ACC112 (cell line): ENCODE data around the gene DGLUCY.
"Not testable (repeated sequence)": the region's sequence is repeated elsewhere in the genome, so short reads cannot be mapped to it uniquely, and the experiment has no call there.

Experiments used
- H2AFZ ChIP-seq: fragments of 200-600 bp; sonication (generic); one replicate; pipeline ENCODE4 v1.6.0; 2017; ENCODE audit warnings: antibody characterized with exemption, low read length; ENCODE audit not compliant: unreplicated experiment
- H3K27ac ChIP-seq: fragments of 200-600 bp; sonication (generic); 2 replicates; pipeline ENCODE4 v1.5.1; 2014; ENCODE audit warnings: low read depth, mild to moderate bottlenecking, antibody characterized with exemption, low read length, moderate library complexity
- H3K27me3 ChIP-seq: fragments of 200-600 bp; sonication (generic); 2 replicates; pipeline ENCODE4 v1.6.1; 2014; ENCODE audit warnings: mild to moderate bottlenecking, antibody characterized with exemption, low read length, moderate library complexity, mixed read lengths; ENCODE audit not compliant: insufficient read depth
- H3K36me3 ChIP-seq: fragments of 200-600 bp; sonication (generic); 2 replicates; pipeline ENCODE4 v1.6.1; 2016; ENCODE audit warnings: mild to moderate bottlenecking, antibody characterized with exemption, low read length, moderate library complexity, mixed read lengths; ENCODE audit not compliant: insufficient read depth
- H3K4me1 ChIP-seq: fragments of 200-600 bp; sonication (generic); one replicate; pipeline ENCODE4 v1.6.1; 2016; ENCODE audit warnings: low read length, mixed read lengths; ENCODE audit not compliant: insufficient read depth, unreplicated experiment, control insufficient read depth
- H3K4me3 ChIP-seq: fragments of 200-600 bp; sonication (generic); 2 replicates; pipeline ENCODE4 v1.5.1; 2014; ENCODE audit warnings: mild to moderate bottlenecking, low read depth, low read length
- H3K79me2 ChIP-seq: fragments of 200-600 bp; sonication (generic); one replicate; pipeline ENCODE4 v1.6.0; 2016; ENCODE audit warnings: low read length; ENCODE audit not compliant: control insufficient read depth, unreplicated experiment, insufficient read depth

The DGLUCY gene

DNA sequence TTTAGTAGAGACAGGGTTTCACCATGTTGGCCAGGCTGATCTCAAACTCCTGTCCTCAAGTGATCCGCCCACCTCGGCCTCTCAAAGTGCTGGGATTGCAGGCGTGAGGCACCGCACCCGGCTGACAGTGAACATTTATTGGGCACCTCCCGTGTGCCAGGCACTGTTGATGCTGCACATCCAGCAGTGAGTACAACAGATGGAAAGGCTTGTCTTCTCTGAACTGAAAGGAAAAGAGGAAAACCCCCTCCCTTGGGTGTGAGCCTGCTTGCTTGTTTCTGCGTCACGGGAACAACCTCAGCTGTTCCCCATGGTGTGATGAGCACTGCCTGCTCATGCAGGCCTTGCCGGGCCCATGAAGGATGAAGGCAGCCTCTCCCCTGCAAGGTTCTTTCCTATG lies 39.5 kb downstream of the DGLUCY start:
- Histone ChIP-seq H3K79me2 (no peaks in the 10 kb centered on the region), H3K4me3 (no peak overlapping the region), H2AFZ (no peak overlapping the region), H3K36me3 (no peaks in the 10 kb centered on the region), H3K4me1 (peaks cover 22% of the 10 kb centered on the region), H3K27ac (no peak overlapping the region), H3K27me3 (no peaks in the 10 kb centered on the region)

DNA sequence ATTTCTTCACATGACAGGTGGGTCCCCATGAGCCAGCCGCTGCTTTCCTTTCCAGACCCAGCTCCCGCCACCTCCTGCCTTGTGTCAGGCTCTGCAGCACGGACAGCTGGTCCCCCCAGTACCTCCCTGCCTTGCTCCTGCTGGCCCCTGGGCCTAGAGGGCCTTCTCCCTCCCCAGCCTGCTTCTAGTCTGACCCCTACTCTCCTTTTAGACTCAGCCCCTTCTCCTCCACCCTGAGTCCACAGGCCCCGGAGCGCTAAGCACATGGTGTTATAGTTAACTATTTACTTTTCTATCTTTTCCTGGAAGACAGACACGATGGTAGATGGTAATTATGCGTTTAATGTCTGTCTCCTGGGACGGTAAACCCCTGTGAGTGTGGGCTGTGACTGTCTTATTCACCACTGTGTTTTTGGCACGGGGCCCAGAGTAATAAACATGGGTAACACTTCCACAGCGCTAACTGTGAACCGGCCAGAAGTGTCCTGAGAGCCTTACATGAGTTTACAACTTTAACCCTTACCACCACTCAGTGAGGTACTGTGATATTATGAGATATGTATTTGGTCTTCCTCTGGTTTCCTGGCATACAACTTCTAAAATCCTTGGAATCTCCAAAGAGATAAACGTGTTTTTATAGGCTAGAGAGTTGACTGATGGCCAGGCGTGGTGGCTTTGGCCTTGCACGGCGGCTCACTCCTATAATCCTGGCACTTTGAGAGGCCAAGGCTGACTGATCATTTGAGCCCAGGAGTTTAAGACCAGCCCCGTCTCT lies 41.2 kb downstream of the DGLUCY start:
- Histone ChIP-seq H3K36me3 (peaks cover 6% of the 10 kb centered on the region; the same call in 1 of the 2 replicates), H3K79me2 (no peaks in the 10 kb centered on the region), H3K4me3 (no peak overlapping the region), H3K27me3 (no peaks in the 10 kb centered on the region), H3K4me1 (peaks cover 12% of the 10 kb centered on the region), H3K27ac (no peak overlapping the region), H2AFZ (no peak overlapping the region)

DNA sequence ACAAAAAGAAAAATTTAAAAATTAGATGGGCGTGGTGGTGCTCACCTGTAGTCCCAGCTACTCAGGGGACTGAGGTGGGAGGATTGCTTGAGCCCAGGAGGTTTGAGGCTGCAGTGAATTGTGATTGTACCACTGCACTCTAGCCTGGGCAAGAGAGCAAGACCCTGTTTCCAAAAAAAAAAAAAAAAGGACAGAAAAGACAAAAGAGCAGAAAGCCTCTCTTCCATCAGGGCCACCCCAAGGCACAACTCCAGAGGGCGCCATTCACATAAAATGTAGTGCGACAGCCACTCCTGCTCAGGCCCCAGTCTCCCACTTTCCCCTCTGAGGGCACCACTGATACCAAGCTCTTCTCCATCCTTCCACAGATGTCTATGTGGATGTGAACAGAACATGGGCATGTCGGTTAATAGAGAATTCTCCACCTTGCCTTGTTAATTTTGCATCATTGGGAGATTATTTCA lies 41.8 kb downstream of the DGLUCY start:
- H3K27ac ChIP-seq = no peak overlapping the region
- no peak overlapping the region for H3K4me3 ChIP-seq
- H3K36me3 ChIP-seq = peaks cover 13% of the 10 kb centered on the region; the same call in 1 of the 2 replicates
- H3K79me2 ChIP-seq = no peaks in the 10 kb centered on the region
- no peak overlapping the region for H2AFZ ChIP-seq
- peaks cover 12% of the 10 kb centered on the region for H3K4me1 ChIP-seq
- no peaks in the 10 kb centered on the region for H3K27me3 ChIP-seq

DNA sequence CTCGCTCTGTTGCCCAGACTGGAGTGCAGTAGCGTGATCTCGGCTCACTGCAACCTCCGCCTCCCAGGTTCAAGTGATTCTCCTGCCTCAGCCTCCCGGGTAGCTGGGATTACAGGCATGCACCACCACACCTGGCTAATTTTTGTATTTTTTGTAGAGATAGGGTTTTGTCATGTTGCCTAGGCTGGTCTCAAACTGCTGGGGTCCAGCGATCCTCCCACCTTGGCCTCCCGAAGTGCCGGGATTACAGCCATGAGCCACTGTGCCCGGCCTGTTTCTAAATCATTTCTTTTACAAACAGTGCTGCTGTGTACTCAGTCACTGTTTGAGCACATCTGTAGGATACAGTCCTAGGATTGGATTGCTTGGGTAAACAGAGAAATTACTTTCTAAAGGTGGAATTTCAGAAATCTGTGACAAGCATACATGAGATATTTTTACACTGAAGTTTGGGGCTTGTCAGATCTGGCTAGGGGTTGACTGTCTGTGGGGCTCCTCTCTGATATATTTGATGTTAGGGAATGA lies 42.3 kb downstream of the DGLUCY start:
- not testable (repeated sequence) for H3K4me3 ChIP-seq, H3K27ac ChIP-seq, H2AFZ ChIP-seq, H3K79me2 ChIP-seq, H3K27me3 ChIP-seq
- Histone ChIP-seq H3K4me1 (peaks cover 12% of the 10 kb centered on the region), H3K36me3 (peaks cover 15% of the 10 kb centered on the region; the same call in 1 of the 2 replicates)

DNA sequence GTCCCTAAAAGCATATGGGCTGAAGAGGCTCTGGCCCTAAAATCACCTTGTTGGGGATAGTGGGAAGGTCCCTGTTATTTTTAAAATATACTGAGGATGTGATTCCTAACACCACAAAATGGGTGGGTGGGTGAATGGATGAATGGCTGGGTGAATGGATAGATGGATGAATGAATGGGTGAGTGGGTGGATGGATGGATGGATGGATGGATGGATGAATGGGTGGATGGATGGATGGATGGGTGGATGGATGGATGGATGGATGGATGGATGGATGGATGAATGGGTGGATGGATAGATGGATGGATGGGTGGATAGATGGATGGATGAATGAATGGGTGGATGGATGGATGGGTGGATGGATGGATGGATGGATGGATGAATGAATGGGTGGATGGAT lies 43.0 kb downstream of the DGLUCY start:
- H3K4me3 ChIP-seq, H3K79me2 ChIP-seq, H3K27me3 ChIP-seq, H2AFZ ChIP-seq, H3K27ac ChIP-seq: not testable (repeated sequence)
- Histone ChIP-seq H3K36me3 (peaks cover 18% of the 10 kb centered on the region; the same call in 1 of the 2 replicates), H3K4me1 (peaks cover 12% of the 10 kb centered on the region)

DNA sequence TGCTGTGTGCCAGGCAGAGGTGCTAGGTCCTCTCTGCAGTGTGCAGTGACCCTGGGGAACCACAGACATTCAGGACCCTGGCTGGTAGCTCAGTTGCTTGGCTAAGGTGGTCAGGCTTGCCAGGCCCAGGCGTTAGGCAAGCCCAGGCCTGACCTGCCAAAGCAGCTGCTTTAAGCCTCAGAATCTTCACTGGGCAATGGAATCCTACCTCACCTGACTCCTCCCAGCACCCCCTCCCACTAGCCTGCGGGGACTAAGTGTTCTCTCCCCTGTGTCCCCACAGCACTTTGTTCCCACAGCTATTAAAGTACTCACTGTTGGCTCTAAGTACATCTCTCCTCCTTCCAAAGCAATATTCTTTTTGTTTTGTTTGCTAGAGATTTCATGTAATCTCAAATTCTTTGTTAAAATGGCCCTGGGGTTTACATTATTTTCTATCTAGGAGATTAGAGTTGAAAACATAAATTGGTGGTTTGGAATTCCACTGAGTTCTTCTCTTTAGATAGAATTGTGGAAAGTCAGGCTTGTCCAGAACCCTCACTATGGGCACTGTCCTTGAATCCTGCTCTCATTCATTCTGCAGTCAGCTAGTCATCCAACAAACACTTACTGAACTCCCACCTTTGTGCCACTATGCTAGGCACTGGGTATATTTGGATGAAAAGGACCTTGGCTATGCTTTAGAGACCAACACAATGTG lies 44.4 kb downstream of the DGLUCY start:
- H3K36me3 ChIP-seq = peaks cover 23% of the 10 kb centered on the region; the same call in 1 of the 2 replicates
- no peaks in the 10 kb centered on the region for H3K27me3 ChIP-seq
- peaks cover 12% of the 10 kb centered on the region for H3K4me1 ChIP-seq
- no peak overlapping the region for H3K4me3 ChIP-seq
- no peaks in the 10 kb centered on the region for H3K79me2 ChIP-seq
- no peak overlapping the region for H2AFZ ChIP-seq
- H3K27ac ChIP-seq = no peak overlapping the region

DNA sequence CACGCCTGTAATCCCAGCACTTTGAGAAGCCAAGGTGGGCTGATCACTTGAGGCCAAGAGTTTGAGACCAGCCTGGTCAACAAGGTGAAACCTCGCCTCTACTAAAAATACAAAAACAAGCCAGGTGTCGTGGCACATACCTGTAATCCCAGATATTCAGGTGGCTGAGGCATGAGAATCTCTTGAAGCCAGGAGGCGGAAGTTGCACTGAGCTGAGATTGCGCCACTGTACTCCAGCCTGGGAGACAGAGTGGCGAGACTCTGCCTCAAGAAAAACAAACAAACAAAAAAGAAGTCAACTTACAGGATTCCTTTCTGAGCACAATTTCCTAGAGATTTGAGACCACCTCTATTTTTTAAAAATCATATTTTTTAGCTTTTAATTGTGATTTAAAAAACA lies 45.3 kb downstream of the DGLUCY start:
- no peak overlapping the region for H2AFZ ChIP-seq
- H3K4me1 ChIP-seq = peaks cover 12% of the 10 kb centered on the region
- no peak overlapping the region for H3K4me3 ChIP-seq
- no peaks in the 10 kb centered on the region for H3K27me3 ChIP-seq
- no peak overlapping the region for H3K27ac ChIP-seq
- H3K36me3 ChIP-seq = peaks cover 24% of the 10 kb centered on the region; the same call in 1 of the 2 replicates
- H3K79me2 ChIP-seq = no peaks in the 10 kb centered on the region

DNA sequence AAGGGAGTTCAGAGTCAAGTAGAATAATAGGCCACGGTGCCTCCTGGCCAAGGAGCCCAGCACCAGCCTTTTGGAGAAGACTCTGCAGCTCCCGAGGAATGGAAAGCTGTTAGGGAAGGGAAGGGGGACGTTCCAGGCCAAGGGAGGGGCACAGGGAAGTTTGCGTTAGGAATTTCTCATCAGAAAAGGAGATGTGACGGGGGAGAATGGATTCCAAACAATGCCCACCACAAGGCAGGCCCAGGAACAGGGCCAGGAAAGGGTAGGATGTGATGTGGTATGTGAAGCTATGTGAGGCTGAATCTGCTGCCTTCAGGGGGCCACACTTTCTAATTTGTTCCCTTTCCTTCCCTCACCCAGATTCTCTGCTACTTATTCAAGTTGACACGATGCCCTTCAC lies 46.0 kb downstream of the DGLUCY start:
- H3K27me3 ChIP-seq = no peaks in the 10 kb centered on the region
- no peak overlapping the region for H2AFZ ChIP-seq
- peaks cover 6% of the 10 kb centered on the region for H3K4me1 ChIP-seq
- H3K79me2 ChIP-seq = no peaks in the 10 kb centered on the region
- peaks cover 26% of the 10 kb centered on the region; the same call in 1 of the 2 replicates for H3K36me3 ChIP-seq
- no peak overlapping the region for H3K4me3 ChIP-seq
- no peak overlapping the region for H3K27ac ChIP-seq

DNA sequence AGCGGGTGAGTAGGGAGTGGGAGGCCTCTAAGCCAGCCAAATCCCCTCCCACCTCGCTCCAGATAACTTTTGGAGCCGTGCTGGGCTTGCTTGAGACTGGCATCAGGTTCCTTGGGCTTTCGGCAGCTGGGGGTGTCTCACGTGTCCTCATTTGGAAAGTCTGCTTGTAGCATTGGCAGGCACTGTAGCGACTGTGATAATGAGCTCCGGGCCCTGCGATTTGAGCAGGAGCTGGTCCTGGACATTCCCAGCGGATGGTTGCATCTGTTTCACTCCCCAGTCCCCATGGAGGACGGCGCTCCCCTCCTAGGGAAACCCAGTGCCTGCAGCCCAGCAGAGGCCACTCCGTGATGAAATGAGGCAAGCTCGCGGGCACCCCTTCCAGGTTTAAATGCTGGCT lies 49.4 kb downstream of the DGLUCY start:
- Histone ChIP-seq H2AFZ (no peak overlapping the region), H3K79me2 (no peaks in the 10 kb centered on the region), H3K27ac (no peak overlapping the region), H3K4me1 (no peaks in the 10 kb centered on the region), H3K27me3 (no peaks in the 10 kb centered on the region), H3K36me3 (peaks cover 29% of the 10 kb centered on the region; the same call in 1 of the 2 replicates), H3K4me3 (no peak overlapping the region)

DNA sequence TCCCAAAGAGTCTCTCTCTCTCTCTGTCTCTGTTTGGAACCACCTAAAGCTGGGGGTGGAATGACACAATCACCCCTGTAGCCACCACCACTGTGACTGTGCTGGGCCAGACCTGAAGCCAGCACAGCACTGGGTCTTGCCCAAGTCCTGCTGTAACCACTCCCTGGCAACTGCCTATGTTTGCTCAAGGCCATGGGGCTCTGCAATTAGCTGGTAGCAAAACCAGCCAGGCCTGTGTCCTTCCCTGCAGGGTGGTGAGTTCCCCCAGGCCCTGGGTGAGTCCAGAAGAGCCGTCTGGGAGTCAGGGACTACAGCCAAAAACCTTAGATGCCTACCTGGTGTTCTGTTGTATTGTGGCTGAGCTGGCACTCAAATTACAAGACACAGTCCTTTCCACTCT lies 50.8 kb downstream of the DGLUCY start:
- Histone ChIP-seq H2AFZ (no peak overlapping the region), H3K27me3 (no peaks in the 10 kb centered on the region), H3K79me2 (no peaks in the 10 kb centered on the region), H3K36me3 (peaks cover 26% of the 10 kb centered on the region; the same call in 1 of the 2 replicates), H3K27ac (no peak overlapping the region), H3K4me1 (no peaks in the 10 kb centered on the region), H3K4me3 (no peak overlapping the region)
